GM13976 (cell line): ENCODE data around the gene RSAD1.

Experiments used
- DNase-seq: peaks from one replicate; pipeline ENCODE4 v3.0.0; 2012; ENCODE audit warnings: low spot score
- CTCF ChIP-seq: IDR thresholded peaks from 2 replicates; pipeline ENCODE4 v1.5.1; 2012; ENCODE audit warnings: borderline replicate concordance, mild to moderate bottlenecking; ENCODE audit not compliant: insufficient read depth; ENCODE audit errors: extremely low read depth, missing control alignments, control extremely low read depth
- in situ Hi-C: fragments of 300-500 bp; cut with MboI; formaldehyde crosslinking; loops from one replicate; pipeline ENCODE4 v1.12.0; 2022; ENCODE audit warnings: low sequenced_read_pairs, mixed read lengths, inconsistent platforms; ENCODE audit not compliant: unreplicated experiment

The RSAD1 gene

GRCh38 chr17:50493744-50494143 lies 15.1 kb downstream of the RSAD1 start:
- in situ Hi-C loops, result loop anchor here (5.0 kb wide), 1 partner anchor 49 kb away; no protein-coding TSS in a partner anchor
- TF ChIP-seq CTCF, result no peak
- DNase-seq, result no peak

GRCh38 chr17:50495217-50495823 lies 16.7 kb downstream of the RSAD1 start:
- DNase-seq, result no peak
- in situ Hi-C loops, result no loop called here
- TF ChIP-seq CTCF, result no peak

DNA sequence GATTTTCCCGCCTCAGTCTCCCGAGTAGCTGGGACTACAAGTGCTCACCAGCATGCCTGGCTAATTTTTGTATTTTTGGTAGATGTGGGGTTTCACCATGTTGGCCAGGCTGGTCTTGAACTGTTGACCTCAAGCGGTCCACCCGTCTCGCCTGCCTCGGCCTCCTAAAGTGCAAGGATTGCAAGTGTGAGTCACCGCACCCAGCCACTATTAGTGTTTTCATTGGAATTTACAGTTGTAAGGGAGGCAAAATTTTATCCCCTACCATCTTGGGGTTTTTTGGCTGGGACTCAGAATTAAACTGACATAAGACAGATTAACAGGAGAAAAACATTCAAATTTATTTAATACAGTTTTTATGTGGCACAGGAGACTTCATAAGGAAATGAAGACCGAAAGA lies 17.3 kb downstream of the RSAD1 start:
- DNase-seq, result no peak
- in situ Hi-C loops, result no loop called here
- TF ChIP-seq CTCF, result no peak

DNA sequence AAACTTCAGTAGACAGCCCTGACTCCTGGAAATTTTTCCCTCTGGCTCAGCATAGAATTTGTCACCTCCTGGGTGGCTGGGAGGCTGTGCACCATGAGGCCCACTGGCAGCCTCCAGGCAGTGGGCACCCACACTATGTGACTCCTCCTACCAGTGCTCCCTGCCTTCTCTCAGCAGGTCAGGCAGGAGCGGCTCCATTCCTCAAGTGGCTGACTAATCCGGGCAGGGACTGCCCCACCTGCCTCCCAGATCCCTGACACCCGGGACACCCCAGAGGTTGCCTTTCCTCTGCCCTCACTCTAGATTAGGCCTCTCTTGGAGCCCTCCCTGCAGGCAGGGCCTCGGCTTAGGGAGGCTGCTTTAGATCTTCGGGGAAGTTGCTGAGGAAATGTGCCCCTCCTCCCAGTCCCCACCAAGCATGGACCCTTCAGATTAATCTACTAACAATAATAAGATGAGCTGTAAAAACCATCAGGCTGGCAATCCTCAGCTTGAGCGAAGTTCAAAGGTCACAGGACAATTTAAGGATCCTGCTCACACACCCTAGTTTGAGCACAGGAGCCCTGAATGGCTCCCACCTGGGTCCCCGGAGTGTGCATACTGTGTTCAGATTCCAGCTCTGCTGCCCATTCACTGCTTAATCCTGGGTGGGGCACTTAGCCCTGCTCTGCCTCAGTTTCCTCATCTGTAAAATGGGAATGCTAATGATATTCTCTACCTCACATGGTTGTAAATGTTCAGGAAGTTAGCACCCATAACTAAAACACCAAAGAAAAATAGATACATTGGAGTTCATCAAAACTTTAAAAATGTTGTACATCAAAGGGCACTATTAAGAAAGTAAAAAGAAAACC lies 19.6 kb downstream of the RSAD1 start:
- no peak for DNase-seq
- TF ChIP-seq CTCF, result no peak
- in situ Hi-C loops, result no loop called here

DNA sequence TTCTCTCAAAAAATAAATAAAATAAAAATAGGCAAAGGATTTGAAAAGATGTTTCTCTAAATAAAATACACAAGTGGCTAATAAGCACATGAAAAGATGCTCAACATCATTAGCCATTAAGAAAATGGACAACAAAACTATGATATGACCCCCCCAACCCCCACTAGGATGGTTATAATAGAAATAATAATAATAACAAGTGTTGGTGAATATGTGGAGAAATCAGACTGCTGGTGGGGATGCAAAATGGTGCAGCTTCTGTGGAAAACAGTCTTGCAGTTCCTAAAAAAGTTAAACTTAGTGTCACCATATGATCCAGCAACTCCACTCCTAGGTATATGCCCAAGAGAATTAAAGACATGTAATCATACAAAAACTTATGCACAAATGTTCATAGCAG lies 20.6 kb downstream of the RSAD1 start:
- no peak for DNase-seq
- TF ChIP-seq CTCF, result no peak
- in situ Hi-C loops, result no loop called here

DNA sequence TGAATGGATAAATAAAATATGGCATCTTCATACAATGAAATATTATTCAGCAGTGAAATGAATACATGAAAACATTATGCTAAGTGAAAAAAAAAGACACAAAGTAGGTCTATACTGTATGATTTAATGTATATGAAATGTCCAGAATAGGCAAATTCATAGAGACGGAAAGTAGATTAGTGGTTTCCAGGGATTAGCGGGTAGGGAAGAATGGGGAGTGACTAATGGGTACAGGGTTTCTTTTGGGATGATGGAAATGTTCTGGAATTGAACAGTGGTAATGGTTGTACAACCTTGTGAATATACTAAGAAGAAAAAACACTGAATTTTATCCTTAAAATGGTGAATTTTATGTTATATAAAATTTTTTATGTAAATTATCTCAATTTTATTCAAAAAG lies 21.1 kb downstream of the RSAD1 start:
- TF ChIP-seq CTCF, result no peak
- DNase-seq, result no peak
- in situ Hi-C loops, result no loop called here

DNA sequence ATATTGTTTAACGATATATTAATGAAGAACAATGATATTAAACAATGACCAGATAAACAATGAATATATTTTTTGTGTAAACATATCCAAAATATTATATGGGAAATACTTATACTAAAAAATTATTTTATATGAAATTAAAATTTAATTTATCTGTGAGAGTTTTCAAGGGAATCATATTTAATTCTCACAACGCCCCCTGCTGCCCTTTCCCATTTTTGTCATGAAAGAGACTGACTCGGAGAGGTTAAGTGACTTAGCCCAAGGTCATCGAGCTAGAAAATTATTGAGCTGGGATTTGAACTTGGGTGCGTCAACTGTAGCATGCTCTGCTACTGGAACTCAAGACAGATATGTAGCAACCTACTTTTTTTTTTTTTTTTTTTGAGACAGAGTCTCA lies 22.4 kb downstream of the RSAD1 start:
- DNase-seq, result no peak
- in situ Hi-C loops, result no loop called here

More for the DNA sequence above, 22.4 kb downstream of the RSAD1 start:
- TF ChIP-seq CTCF, result no peak
